DMS 273 treated with DMSO at 0.1 percent for 48 hours (cell line): ENCODE measurements around the gene DOCK6.

ENCODE experiments used
- DNase-seq: peaks from one replicate; lab custom pipeline; 2025; lab: John Stamatoyannopoulos, UW

DOCK6 gene

GRCh38 chr19:11244846-11245589 is 17.3 kb downstream of the DOCK6 start:
- DNase-seq: no peak

GRCh38 chr19:11243798-11244169 is 18.5 kb downstream of the DOCK6 start:
- DNase-seq: no peak

- DNase-seq: peak; percentile 39
Observed at GRCh38 chr19:11242864-11243797, 19.2 kb downstream of the DOCK6 start.

- no peak for DNase-seq
Observed at GRCh38 chr19:11242025-11242424, 20.3 kb downstream of the DOCK6 start.

- no peak for DNase-seq
Observed at GRCh38 chr19:11240008-11240444, 22.3 kb downstream of the DOCK6 start.

- no peak for DNase-seq
Observed at GRCh38 chr19:11239377-11240000, 22.8 kb downstream of the DOCK6 start, which contains the start of gene ANGPTL8. ANGPTL8 (plus strand) TSS chr19:11239619; CDS start chr19:11239638, 19 bp downstream.

- no peak for DNase-seq
Observed at GRCh38 chr19:11238781-11239376, 23.4 kb downstream of the DOCK6 start.

GRCh38 chr19:11238041-11238440 is 24.3 kb downstream of the DOCK6 start:
- DNase-seq: no peak

GRCh38 chr19:11237321-11237720 is 25.0 kb downstream of the DOCK6 start:
- no peak for DNase-seq

GRCh38 chr19:11236324-11237301 is 25.7 kb downstream of the DOCK6 start:
- no peak for DNase-seq

- no peak for DNase-seq
Observed at GRCh38 chr19:11234486-11235075, 27.7 kb downstream of the DOCK6 start.

GRCh38 chr19:11233073-11233472 is 29.3 kb downstream of the DOCK6 start:
- no peak for DNase-seq

- no peak for DNase-seq
Observed at GRCh38 chr19:11232555-11232954, 29.8 kb downstream of the DOCK6 start.

- DNase-seq: no peak
Observed at GRCh38 chr19:11230621-11231386, 31.5 kb downstream of the DOCK6 start.

- no peak for DNase-seq
Observed at GRCh38 chr19:11227195-11227886, 35.0 kb downstream of the DOCK6 start.

- DNase-seq: no peak
Observed at GRCh38 chr19:11226716-11227166, 35.6 kb downstream of the DOCK6 start.

GRCh38 chr19:11225815-11226214 is 36.5 kb downstream of the DOCK6 start:
- no peak for DNase-seq

- no peak for DNase-seq
Observed at GRCh38 chr19:11225172-11225571, 37.2 kb downstream of the DOCK6 start.

GRCh38 chr19:11224429-11224828 is 37.9 kb downstream of the DOCK6 start:
- no peak for DNase-seq
